ENCODE data around the gene IRF4.

- TF ChIP-seq CTCF (IDR thresholded peaks at IDR 0.05; ENCODE audit: low read depth, low read length) (no peak), POLR2A (IDR thresholded peaks at IDR 0.05; ENCODE audit: extremely low read depth, insufficient read length) (no peak), MAX (IDR thresholded peaks at IDR 0.05; ENCODE audit: low read depth, low read length) (no peak), MYC (IDR thresholded peaks at IDR 0.05; ENCODE audit: low read depth, low read length) (no peak)
Measured at GRCh38 chr6:347232-347631, 44.3 kb upstream of the IRF4 start.

Data from NB4 (cell line).